ENCODE measurements around the gene SLC9C1.
A peak's percentile ranks its signal among the peaks of the same experiment; 100 is the strongest.

SLC9C1 gene

DNA sequence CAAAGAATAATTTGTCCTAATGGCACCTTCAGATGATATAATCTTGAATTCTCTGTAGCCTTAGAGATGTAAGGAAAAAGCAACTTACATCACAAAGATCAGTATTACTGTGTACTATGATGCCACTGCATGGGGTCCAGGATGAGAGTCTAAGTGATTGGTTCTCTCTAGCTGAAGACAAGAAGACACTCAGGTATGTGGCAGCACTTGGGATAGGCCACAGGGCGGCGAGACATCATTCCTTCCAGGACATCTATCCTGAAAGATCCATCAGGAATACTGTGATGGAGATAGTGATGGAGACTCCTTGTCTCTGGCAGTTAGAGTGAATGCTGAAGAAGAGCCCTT lies 41.4 kb upstream of the SLC9C1 start:
- Histone ChIP-seq H3K36me3 (ENCODE audit: control insufficient read depth, low read length) (peaks cover 4% of the 10 kb centered on the region; the same call in 1 of the 2 replicates), H3K4me3 (ENCODE audit: low read length) (no peak overlapping the region; the same call in 1 of the 2 replicates), H3K9me3 (ENCODE audit: control insufficient read depth, insufficient read depth, low read length) (no peaks in the 10 kb centered on the region), H3K79me2 (ENCODE audit: control insufficient read depth, low read length) (peaks cover 32% of the 10 kb centered on the region), H3K9me2 (replicated peaks; ENCODE audit: control insufficient read depth, low read length) (no peaks in the 10 kb centered on the region), H4K20me1 (ENCODE audit: control insufficient read depth, insufficient read depth, low read depth, low read length) (no peaks in the 10 kb centered on the region), H3F3A (ENCODE audit: control insufficient read depth, insufficient read depth) (no peaks in the 10 kb centered on the region), H3K4me2 (ENCODE audit: low read length) (no peak overlapping the region), H3K4me1 (ENCODE audit: control insufficient read depth, low read length) (peaks cover 21% of the 10 kb centered on the region), H3K27ac (ENCODE audit: low read depth, low read length) (no peak overlapping the region), H3K27me3 (ENCODE audit: control insufficient read depth, low read length) (no peaks in the 10 kb centered on the region; the same call in 1 of the 2 replicates)
- TF ChIP-seq EZH2phosphoT487 (IDR thresholded peaks at IDR 0.05; ENCODE audit: borderline replicate concordance, low read length) = no peak
- TF ChIP-seq, protein P1, sequence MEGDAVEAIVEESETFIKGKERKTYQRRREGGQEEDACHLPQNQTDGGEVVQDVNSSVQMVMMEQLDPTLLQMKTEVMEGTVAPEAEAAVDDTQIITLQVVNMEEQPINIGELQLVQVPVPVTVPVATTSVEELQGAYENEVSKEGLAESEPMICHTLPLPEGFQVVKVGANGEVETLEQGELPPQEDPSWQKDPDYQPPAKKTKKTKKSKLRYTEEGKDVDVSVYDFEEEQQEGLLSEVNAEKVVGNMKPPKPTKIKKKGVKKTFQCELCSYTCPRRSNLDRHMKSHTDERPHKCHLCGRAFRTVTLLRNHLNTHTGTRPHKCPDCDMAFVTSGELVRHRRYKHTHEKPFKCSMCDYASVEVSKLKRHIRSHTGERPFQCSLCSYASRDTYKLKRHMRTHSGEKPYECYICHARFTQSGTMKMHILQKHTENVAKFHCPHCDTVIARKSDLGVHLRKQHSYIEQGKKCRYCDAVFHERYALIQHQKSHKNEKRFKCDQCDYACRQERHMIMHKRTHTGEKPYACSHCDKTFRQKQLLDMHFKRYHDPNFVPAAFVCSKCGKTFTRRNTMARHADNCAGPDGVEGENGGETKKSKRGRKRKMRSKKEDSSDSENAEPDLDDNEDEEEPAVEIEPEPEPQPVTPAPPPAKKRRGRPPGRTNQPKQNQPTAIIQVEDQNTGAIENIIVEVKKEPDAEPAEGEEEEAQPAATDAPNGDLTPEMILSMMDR (IDR thresholded peaks at IDR 0.05; ENCODE audit: low read depth, low read length, poor library complexity, severe bottlenecking) = no peak

GRCh38 chr3:112334691-112335433 lies 40.8 kb upstream of the SLC9C1 start:
- Histone ChIP-seq H3K4me2 (ENCODE audit: low read length) (peak overlapping the region; percentile 88), H3K9me2 (replicated peaks; ENCODE audit: control insufficient read depth, low read length) (no peaks in the 10 kb centered on the region), H4K20me1 (ENCODE audit: control insufficient read depth, insufficient read depth, low read depth, low read length) (no peaks in the 10 kb centered on the region), H3K4me3 (ENCODE audit: low read length) (peak overlapping the region; percentile 85), H3K79me2 (ENCODE audit: control insufficient read depth, low read length) (peaks cover 32% of the 10 kb centered on the region), H3F3A (ENCODE audit: control insufficient read depth, insufficient read depth) (0 out of 2 replicates have a peak, but pooled peaks cover 1% of the 10 kb centered on the region), H3K27me3 (ENCODE audit: control insufficient read depth, low read length) (no peaks in the 10 kb centered on the region; the same call in 1 of the 2 replicates), H3K36me3 (ENCODE audit: control insufficient read depth, low read length) (peaks cover 4% of the 10 kb centered on the region; the same call in 1 of the 2 replicates), H3K9me3 (ENCODE audit: control insufficient read depth, insufficient read depth, low read length) (no peaks in the 10 kb centered on the region), H3K4me1 (ENCODE audit: control insufficient read depth, low read length) (peaks cover 21% of the 10 kb centered on the region), H3K27ac (ENCODE audit: low read depth, low read length) (no peak overlapping the region)
- no peak for TF ChIP-seq EZH2phosphoT487 (IDR thresholded peaks at IDR 0.05; ENCODE audit: borderline replicate concordance, low read length)
- TF ChIP-seq, protein P1 (IDR thresholded peaks at IDR 0.05; ENCODE audit: low read depth, low read length, poor library complexity, severe bottlenecking) = no peak

DNA sequence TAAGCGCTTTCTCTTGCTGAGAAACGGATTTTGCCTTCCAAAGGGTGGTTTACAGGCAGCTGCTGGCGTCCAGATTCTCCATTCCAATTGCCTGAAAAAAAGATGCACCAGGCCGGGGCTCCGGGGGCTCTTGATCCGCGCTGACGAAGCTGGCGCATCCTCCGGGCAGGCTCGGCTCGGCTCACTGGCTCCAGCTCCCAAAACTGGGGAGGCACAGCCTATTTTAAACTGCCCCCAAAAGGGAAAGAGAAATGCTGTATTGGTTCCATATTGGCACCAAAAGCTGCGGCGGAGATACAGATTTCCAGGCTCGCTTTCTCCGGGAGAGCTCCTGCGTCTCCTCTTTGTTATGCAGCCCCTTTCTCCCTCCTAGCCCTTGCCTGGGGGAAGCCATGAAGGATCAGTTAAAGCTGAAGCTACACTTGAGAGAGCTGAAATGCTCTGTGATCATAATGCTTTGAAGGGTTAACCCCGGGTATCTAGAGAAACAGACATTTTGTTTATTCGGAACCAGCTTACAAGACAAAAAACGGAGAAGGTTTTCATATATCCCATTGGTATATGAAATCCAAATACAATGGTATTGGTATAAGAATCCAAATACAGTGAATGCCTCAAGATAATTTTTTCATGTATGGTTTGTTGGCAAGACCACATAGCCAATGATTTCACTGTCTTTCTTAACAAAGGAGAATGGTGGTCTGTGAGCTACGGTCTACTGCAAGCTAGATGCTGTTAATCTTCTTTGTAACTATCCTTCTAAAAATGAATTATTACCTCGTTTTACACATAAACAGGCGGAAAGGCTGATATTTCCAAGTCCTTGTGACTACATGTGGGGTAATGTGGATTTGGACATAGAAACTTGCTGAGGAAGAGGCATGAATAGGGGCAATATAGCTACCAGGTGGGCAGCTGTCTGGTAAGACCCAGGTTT lies 39.6 kb upstream of the SLC9C1 start:
- Histone ChIP-seq H3K4me3 (ENCODE audit: low read length) (peak overlapping the region; percentile 85), H3F3A (ENCODE audit: control insufficient read depth, insufficient read depth) (peaks cover 12% of the 10 kb centered on the region), H3K4me2 (ENCODE audit: low read length) (peak overlapping the region; percentile 88), H3K27me3 (ENCODE audit: control insufficient read depth, low read length) (no peaks in the 10 kb centered on the region; the same call in 1 of the 2 replicates), H3K79me2 (ENCODE audit: control insufficient read depth, low read length) (peaks cover 32% of the 10 kb centered on the region), H3K36me3 (ENCODE audit: control insufficient read depth, low read length) (peaks cover 4% of the 10 kb centered on the region; the same call in 1 of the 2 replicates), H3K4me1 (ENCODE audit: control insufficient read depth, low read length) (peaks cover 21% of the 10 kb centered on the region), H4K20me1 (ENCODE audit: control insufficient read depth, insufficient read depth, low read depth, low read length) (no peaks in the 10 kb centered on the region), H3K9me3 (ENCODE audit: control insufficient read depth, insufficient read depth, low read length) (no peaks in the 10 kb centered on the region), H3K9me2 (replicated peaks; ENCODE audit: control insufficient read depth, low read length) (no peaks in the 10 kb centered on the region), H3K27ac (ENCODE audit: low read depth, low read length) (0 out of 2 replicates have a peak overlapping the region, but pooled peaks have one; percentile 7)
- TF ChIP-seq, protein P1 (IDR thresholded peaks at IDR 0.05; ENCODE audit: low read depth, low read length, poor library complexity, severe bottlenecking) = no peak
- no peak for TF ChIP-seq EZH2phosphoT487 (IDR thresholded peaks at IDR 0.05; ENCODE audit: borderline replicate concordance, low read length)

Measured in DOHH2 (cell line).